Measurements from ENCODE around the gene CNOT6. TPM values are rescaled to one million over a fixed set of nuclear protein-coding genes. Genes with fewer than 3 reads are reported as not detected.

CNOT6 gene
- total RNA-seq, 4 donors from 2014 or later, result 11.3 to 15.1 (median 13.2) TPM

- peak; percentile 7 for DNase-seq (ENCODE audit: low spot score)
- TF ChIP-seq CTCF (IDR thresholded peaks at IDR 0.05), result no peak
- no peak for ATAC-seq (ENCODE audit: low FRiP score)
Observed at GRCh38 chr5:180600554-180601041, 106.4 kb downstream of the CNOT6 start.

DNA sequence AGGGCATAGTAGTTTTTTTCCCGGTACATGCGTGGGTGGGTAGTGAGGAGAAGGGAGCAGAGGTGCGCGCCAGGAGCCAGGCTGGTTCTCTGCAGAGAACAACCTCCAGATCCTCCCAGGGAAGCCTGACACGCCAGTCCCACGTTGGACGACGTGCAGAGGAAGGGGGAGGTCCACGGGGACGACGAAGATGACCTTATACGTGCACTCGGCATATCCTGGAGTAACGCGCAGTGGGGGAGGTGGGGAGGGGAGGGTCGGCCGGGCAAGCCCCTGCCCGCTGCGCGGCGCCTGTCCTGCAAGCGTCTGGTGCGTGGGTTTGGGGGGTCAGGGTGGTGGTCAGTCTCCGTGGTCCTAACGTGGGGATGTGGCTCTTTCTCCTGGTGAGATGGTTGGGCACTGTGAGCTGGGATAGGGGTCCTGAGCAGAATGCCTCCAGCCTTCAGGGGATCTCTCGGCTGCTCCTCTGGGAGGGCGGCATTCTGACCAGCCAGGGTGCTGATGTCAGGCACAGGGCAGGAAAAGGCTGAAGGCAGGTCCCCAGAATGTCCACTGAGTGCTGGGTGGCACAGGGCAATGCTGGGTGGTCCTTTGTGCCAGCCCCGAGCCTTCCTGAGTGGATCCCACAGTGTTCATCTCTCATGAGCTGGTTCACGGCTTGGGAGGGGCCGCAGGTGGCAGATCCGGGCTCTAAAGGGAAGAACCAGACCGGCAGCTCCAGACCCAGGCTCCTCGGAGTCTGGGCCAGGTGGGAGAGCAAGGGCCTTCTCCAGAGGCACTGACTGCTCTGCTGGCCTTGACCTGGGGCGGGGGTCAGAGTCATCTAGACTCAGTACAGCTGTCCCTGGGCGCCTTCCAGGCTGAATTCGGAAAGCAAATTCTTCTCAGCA, 107.7 kb downstream of the CNOT6 start:
- peak; percentile 11 for DNase-seq (ENCODE audit: low spot score)
- no peak for ATAC-seq (ENCODE audit: low FRiP score)
- TF ChIP-seq CTCF (IDR thresholded peaks at IDR 0.05), result no peak

GRCh38 chr5:180602481-180603075, 108.4 kb downstream of the CNOT6 start:
- DNase-seq (ENCODE audit: low spot score) (no peak), ATAC-seq (ENCODE audit: low FRiP score) (no peak)
- TF ChIP-seq CTCF (IDR thresholded peaks at IDR 0.05), result no peak

DNA sequence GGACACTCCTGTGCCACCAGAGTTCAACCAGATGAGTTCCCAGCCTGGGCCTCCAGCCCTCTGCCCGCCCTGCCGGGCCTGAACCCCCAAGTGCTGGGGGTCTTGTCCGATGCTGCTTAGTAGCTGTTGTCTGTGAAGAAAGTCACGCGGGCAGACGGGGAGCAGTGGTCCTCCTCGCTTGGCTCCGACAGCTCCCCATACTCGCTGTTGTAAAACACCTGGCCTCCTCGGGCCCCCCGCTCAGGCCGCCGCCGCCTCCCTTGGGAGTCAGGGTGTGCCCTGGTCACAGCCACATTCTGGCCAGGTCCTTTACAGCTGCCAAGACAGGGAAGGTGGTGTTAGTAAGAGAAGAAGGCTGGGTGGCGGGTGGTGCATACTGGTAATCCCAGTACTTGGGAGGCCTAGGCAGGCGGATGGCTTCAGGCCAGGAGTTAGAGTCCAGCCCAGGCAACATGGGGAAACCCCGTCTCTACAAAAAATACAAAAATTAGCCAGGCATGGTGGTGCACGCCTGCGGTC, 109.0 kb downstream of the CNOT6 start:
- no peak for DNase-seq (ENCODE audit: low spot score)
- no peak for ATAC-seq (ENCODE audit: low FRiP score)
- no peak for TF ChIP-seq CTCF (IDR thresholded peaks at IDR 0.05)

DNA sequence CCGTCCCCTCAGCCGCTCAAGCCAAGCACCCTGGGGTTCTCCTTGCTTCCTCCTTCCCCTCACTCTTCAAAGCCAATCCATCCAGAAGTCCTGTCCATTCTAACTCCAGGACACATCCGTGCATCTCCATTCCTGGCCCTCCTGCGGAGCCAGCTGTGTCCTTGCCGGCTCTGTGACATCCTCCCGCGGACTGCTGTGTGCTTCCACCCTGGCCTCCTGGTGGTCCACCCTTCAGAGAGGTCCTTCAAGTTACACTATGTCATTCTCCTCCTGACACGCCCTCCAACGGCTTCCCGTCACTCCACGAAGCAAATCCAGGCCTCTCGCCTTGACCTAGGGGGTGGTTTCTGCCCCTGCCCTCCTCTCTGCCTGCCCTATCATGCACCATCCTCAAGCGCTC, 110.1 kb downstream of the CNOT6 start:
- DNase-seq (ENCODE audit: low spot score) (no peak), ATAC-seq (ENCODE audit: low FRiP score) (no peak)
- TF ChIP-seq CTCF (IDR thresholded peaks at IDR 0.05), result no peak

DNA sequence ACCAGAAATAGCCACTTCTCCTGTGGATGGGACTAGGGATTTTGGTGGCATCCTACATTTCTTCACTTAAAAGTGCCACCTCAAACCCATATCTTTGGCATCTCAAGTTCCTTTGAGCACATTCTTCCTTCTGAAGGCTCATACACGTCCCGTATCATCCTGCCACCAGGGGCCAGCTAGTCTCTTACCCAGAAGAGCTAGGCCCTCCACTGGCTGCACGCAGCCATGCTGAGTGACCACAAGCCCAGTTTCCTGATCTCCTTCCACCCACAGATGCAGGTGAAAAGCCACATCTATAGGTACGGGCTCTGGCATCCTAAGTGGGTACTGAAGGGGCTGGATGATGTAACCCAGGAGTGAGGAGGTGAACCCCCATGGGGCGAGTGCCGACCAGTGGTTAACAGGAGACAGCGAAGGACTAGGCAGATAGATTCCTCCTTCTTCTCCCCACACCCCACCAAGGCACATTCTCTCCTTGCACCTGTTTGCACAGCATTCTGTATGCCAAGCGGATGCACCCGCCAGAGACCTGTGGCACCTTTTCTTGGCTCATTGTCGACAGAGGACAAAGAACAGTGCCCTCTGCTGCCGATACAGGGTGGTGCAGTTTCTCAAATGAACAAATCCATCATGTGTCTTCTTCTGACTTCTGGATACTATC, 111.5 kb downstream of the CNOT6 start:
- no peak for TF ChIP-seq CTCF (IDR thresholded peaks at IDR 0.05)
- DNase-seq (ENCODE audit: low spot score), result no peak
- no peak for ATAC-seq (ENCODE audit: low FRiP score)
